Calu3 (cell line): ENCODE results near the gene MUSK. TPM values are rescaled to one million over a fixed set of nuclear protein-coding genes. Genes with fewer than 3 reads are reported as not detected.
"Not testable (repeated sequence)": the region's sequence is repeated elsewhere in the genome, so short reads cannot be mapped to it uniquely, and the experiment has no call there.

Experiments used
- BruUV-seq: library from RNA; stranded (reverse); fragments of 400-500 nt; replicated peaks from 2 replicates; lab custom pipeline; 2021; lab: Mats Ljungman, UMichigan
- CTCF ChIA-PET: fragments of 300-600 bp; sonication (Branson Sonifier 250); formaldehyde crosslinking; loops from one replicate; lab custom pipeline; 2022; ENCODE audit warnings: antibody characterized with exemption; lab: Charles Lee
- DNase-seq: peaks from one replicate; pipeline ENCODE4 v3.0.0; 2022
- H3K27ac Mint-ChIP-seq: one replicate; pipeline ENCODE4 v1.8.0; 2022; ENCODE audit warnings: mixed read lengths; ENCODE audit not compliant: unreplicated experiment
- H3K27me3 Mint-ChIP-seq: one replicate; pipeline ENCODE4 v1.8.0; 2022; ENCODE audit warnings: mixed read lengths; ENCODE audit not compliant: unreplicated experiment
- H3K36me3 Mint-ChIP-seq: one replicate; pipeline ENCODE4 v1.8.0; 2022; ENCODE audit warnings: mild to moderate bottlenecking, moderate library complexity, mixed read lengths; ENCODE audit not compliant: insufficient read depth, unreplicated experiment
- H3K4me1 Mint-ChIP-seq: one replicate; pipeline ENCODE4 v1.8.0; 2022; ENCODE audit warnings: mild to moderate bottlenecking, low read depth, mixed read lengths; ENCODE audit not compliant: unreplicated experiment
- H3K4me3 Mint-ChIP-seq: one replicate; pipeline ENCODE4 v1.8.0; 2022; ENCODE audit warnings: mild to moderate bottlenecking, low read depth, moderate library complexity, mixed read lengths; ENCODE audit not compliant: unreplicated experiment
- H3K9me3 Mint-ChIP-seq: one replicate; pipeline ENCODE4 v1.8.0; 2022; ENCODE audit warnings: low read depth, mixed read lengths; ENCODE audit not compliant: unreplicated experiment
- intact Hi-C: fragments of 100-400 bp; cut with micrococcal nuclease; formaldehyde crosslinking; loops from one replicate; pipeline ENCODE4 v1.10.0; 2022; ENCODE audit not compliant: unreplicated experiment
- total RNA-seq: library from RNA; stranded (reverse); gene quantifications from 2 replicates; pipeline ENCODE4 v1.2.3, GENCODE V29; 2022
- TF ChIP-seq, protein P1 (sequence below): fragments of 200-600 bp; IDR thresholded peaks from one replicate; pipeline ENCODE4 v1.8.0; 2022; ENCODE audit warnings: antibody characterized with exemption; ENCODE audit not compliant: unreplicated experiment

Gene MUSK
- total RNA-seq, 1 experiment from 2014 or later = not detected

DNA sequence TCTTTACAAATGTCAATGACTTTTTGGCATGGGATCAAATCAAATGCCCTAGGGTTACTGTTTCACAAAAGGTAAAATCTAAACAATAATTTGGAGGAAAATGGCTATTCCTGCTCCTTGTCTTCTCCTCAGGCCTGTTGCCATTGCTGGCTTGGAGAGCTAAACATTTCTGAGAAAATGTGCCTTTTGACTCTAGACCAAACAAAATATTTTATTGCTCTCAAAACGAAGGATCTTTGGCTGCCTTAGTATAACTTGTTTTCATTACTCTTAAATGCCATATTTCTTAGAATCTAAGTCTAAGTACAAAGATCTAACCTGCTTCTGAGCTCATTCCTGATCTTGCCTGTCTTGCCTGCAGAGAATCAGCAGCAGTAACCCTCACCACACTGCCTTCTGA, 116.6 kb downstream of the MUSK start:
- H3K27me3 Mint-ChIP-seq = no peaks in the 10 kb centered on the region
- TF ChIP-seq, protein P1, sequence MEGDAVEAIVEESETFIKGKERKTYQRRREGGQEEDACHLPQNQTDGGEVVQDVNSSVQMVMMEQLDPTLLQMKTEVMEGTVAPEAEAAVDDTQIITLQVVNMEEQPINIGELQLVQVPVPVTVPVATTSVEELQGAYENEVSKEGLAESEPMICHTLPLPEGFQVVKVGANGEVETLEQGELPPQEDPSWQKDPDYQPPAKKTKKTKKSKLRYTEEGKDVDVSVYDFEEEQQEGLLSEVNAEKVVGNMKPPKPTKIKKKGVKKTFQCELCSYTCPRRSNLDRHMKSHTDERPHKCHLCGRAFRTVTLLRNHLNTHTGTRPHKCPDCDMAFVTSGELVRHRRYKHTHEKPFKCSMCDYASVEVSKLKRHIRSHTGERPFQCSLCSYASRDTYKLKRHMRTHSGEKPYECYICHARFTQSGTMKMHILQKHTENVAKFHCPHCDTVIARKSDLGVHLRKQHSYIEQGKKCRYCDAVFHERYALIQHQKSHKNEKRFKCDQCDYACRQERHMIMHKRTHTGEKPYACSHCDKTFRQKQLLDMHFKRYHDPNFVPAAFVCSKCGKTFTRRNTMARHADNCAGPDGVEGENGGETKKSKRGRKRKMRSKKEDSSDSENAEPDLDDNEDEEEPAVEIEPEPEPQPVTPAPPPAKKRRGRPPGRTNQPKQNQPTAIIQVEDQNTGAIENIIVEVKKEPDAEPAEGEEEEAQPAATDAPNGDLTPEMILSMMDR = no peak
- no peaks in the 10 kb centered on the region for H3K9me3 Mint-ChIP-seq
- intact Hi-C loops = no loop called here
- no peak overlapping the region for H3K27ac Mint-ChIP-seq
- no peaks in the 10 kb centered on the region for H3K4me1 Mint-ChIP-seq
- H3K4me3 Mint-ChIP-seq = no peak overlapping the region
- no peak for DNase-seq
- H3K36me3 Mint-ChIP-seq = no peaks in the 10 kb centered on the region
- no TSS peak for BruUV-seq
- CTCF ChIA-PET = no interaction called here

DNA sequence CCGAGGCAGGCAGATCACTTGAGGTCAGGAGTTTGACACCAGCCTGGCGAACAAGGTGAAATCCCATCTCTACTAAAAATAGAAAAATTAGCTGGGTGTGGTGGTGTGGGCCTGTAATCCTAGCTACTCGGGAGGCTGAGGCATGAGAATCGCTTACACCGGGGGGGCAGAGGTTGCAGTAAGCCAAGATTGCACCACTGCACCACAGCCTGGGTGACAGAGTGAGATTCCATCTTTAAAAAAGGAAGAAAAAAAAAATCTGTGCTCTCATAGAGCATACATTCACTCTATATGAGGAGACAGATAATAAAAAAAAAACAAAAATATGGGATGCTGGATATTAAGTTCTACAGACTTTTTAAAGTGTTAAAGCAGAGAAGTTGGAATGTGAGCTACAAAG, 119.8 kb downstream of the MUSK start:
- H3K27ac Mint-ChIP-seq, H3K36me3 Mint-ChIP-seq, BruUV-seq, H3K4me1 Mint-ChIP-seq, H3K4me3 Mint-ChIP-seq, CTCF ChIA-PET, intact Hi-C loops, DNase-seq, H3K9me3 Mint-ChIP-seq, H3K27me3 Mint-ChIP-seq: not testable (repeated sequence)

DNA sequence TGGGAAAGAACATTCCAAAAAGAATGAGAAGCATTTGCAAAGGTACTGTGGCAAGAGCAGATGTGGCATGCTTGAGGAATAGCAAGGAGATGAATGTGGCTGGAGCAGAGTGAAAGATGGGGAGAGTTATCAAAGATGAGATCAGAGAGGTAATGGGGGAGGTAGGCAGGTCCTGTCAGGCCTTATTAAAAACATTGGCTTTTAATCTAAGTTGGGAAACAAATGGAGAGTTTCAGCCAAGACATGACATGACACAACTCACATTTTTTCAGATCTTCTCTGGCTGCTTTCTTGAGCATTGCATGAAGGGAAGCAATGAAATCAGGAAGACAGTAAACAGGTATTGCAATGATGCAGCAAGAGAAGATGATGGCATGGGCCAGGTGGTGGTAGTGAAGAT, 120.3 kb downstream of the MUSK start:
- Mint-ChIP-seq H3K27me3 (no peaks in the 10 kb centered on the region), H3K27ac (no peak overlapping the region), H3K9me3 (no peaks in the 10 kb centered on the region), H3K4me3 (no peak overlapping the region), H3K36me3 (no peaks in the 10 kb centered on the region), H3K4me1 (no peaks in the 10 kb centered on the region)
- TF ChIP-seq, protein P1 = no peak
- CTCF ChIA-PET = no interaction called here
- no peak for DNase-seq
- intact Hi-C loops = no loop called here
- BruUV-seq = no TSS peak

DNA sequence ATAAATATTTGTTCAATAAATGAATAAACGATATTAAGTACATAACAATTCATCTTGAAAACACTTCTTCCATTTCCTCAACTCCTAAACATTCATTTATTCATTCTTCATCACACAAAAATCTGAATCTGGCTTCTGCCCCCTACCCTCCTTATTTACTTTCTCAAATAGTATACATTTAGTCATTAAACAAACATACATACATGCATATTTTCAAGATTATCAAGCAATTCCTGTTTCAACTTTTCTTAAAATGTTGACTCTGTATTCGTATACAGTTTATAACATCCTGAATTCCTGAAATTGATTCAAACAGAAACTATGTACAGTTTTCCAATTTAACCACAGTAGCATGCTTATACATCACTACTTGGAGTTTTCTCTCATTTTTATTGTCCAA, 129.0 kb downstream of the MUSK start:
- peaks cover 2% of the 10 kb centered on the region for H3K9me3 Mint-ChIP-seq
- H3K36me3 Mint-ChIP-seq = no peaks in the 10 kb centered on the region
- no peak for DNase-seq
- no peaks in the 10 kb centered on the region for H3K27me3 Mint-ChIP-seq
- TF ChIP-seq, protein P1 = no peak
- peaks cover 18% of the 10 kb centered on the region for H3K4me1 Mint-ChIP-seq
- intact Hi-C loops = no loop called here
- peak overlapping the region; percentile 17 for H3K27ac Mint-ChIP-seq
- BruUV-seq = no TSS peak
- CTCF ChIA-PET = interaction anchor here (0.7 kb wide), 1 partner anchor 544 kb away, joined by 4 read pairs; no protein-coding TSS in a partner anchor
- H3K4me3 Mint-ChIP-seq = no peak overlapping the region

DNA sequence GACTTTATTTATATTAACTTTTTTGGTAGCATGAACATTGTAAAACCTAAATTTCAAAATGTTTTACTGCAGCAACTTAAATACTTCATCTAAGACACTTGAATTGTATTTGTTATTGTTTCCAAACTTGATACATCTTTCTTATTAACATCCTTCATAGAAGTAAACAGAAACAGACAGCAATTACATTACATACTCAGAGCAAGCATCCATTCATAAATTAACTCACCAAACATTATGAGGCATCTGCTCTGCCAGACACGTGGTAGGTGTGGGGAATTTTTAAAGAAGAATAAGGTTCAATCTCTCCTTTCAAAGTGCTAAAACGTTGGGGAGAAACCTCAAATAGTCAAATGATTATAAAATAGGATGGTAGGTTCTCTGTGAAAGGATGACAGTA, 130.8 kb downstream of the MUSK start:
- DNase-seq = no peak
- H3K27ac Mint-ChIP-seq = no peak overlapping the region
- H3K36me3 Mint-ChIP-seq = no peaks in the 10 kb centered on the region
- peaks cover 22% of the 10 kb centered on the region for H3K4me1 Mint-ChIP-seq
- CTCF ChIA-PET = no interaction called here
- no peak overlapping the region for H3K4me3 Mint-ChIP-seq
- BruUV-seq = no TSS peak
- intact Hi-C loops = no loop called here
- H3K9me3 Mint-ChIP-seq = peaks cover 2% of the 10 kb centered on the region
- TF ChIP-seq, protein P1 = no peak
- no peaks in the 10 kb centered on the region for H3K27me3 Mint-ChIP-seq
